ENCODE data around the gene FCHSD1. TPM values are rescaled to one million over a fixed set of nuclear protein-coding genes. Genes with fewer than 3 reads are reported as not detected.

Gene FCHSD1
- total RNA-seq, 1 experiment from 2014 or later: 23.1 TPM

DNA sequence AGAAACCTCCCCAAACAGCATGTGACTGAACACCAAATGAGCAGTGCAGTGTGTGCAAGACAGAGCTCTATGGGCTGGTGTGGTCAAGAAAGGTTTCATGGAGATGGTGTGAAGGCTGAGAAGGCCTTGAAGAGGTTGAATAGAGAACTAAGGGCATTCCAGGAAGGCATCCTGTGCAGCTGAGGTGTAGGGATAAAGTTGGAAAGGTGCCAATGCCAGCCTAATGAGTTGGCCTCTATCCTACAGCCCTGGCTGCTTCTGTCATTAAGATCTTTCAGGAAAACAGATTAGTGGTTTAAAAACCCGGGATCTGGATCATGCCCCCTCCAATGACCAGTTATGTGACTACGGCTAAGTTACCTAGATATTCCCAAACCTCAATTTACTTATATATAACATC, 18.6 kb downstream of the FCHSD1 start:
- H3K23me2 ChIP-seq (ENCODE audit: insufficient read length, low read depth, low read length, poor library complexity, severe bottlenecking): peaks cover 13% of the 10 kb centered on the region
- peaks cover 10% of the 10 kb centered on the region for H3K79me1 ChIP-seq (ENCODE audit: insufficient read depth, low read depth, low read length, poor library complexity, severe bottlenecking)
- no peak overlapping the region for H3K9ac ChIP-seq (ENCODE audit: extremely low read depth, insufficient read length, low read length)
- H3K36me3 Mint-ChIP-seq (ENCODE audit: insufficient read depth in 1 of 3, low read depth in 3 of 3): peaks cover 14 to 44% (median 34%) of the 10 kb centered on the region in 3 experiments; a peak in 6 of 7 replicates
- no peak overlapping the region for H3K56ac ChIP-seq (ENCODE audit: insufficient read length, low read depth, low read length)
- no peaks in the 10 kb centered on the region for H3K27me3 ChIP-seq (ENCODE audit: insufficient read depth, low read length)
- no peak overlapping the region for H3K23ac ChIP-seq (ENCODE audit: insufficient read length, low read depth, low read length)
- TF ChIP-seq, protein P1, sequence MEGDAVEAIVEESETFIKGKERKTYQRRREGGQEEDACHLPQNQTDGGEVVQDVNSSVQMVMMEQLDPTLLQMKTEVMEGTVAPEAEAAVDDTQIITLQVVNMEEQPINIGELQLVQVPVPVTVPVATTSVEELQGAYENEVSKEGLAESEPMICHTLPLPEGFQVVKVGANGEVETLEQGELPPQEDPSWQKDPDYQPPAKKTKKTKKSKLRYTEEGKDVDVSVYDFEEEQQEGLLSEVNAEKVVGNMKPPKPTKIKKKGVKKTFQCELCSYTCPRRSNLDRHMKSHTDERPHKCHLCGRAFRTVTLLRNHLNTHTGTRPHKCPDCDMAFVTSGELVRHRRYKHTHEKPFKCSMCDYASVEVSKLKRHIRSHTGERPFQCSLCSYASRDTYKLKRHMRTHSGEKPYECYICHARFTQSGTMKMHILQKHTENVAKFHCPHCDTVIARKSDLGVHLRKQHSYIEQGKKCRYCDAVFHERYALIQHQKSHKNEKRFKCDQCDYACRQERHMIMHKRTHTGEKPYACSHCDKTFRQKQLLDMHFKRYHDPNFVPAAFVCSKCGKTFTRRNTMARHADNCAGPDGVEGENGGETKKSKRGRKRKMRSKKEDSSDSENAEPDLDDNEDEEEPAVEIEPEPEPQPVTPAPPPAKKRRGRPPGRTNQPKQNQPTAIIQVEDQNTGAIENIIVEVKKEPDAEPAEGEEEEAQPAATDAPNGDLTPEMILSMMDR (conservative IDR thresholded peaks at IDR 0.05): no peak
- no CpG with 5 or more reads among the region's 2 CpGs for WGBS (ENCODE audit: extremely low coverage, insufficient read length, low lambda C conversion rate)
- no peak overlapping the region for H2BK15ac ChIP-seq (ENCODE audit: low read depth, low read length)
- H3K4me1 Mint-ChIP-seq: peaks cover 15% of the 10 kb centered on the region in 2 experiments
- H2BK12ac ChIP-seq (ENCODE audit: insufficient read length, low read depth, low read length): no peak overlapping the region
- no peak overlapping the region for H2BK120ac ChIP-seq (ENCODE audit: low read depth, low read length, poor library complexity, severe bottlenecking)
- no peak overlapping the region for H3K27ac ChIP-seq (ENCODE audit: insufficient read length, low read depth, low read length)
- no peak overlapping the region for H2BK20ac ChIP-seq (ENCODE audit: low read depth, low read length, poor library complexity, severe bottlenecking)
- H3K9me3 ChIP-seq (ENCODE audit: control insufficient read depth, low read depth, low read length): no peaks in the 10 kb centered on the region
- H2AFZ ChIP-seq (ENCODE audit: low read length): no peak overlapping the region
- no peak overlapping the region for H3K4me2 ChIP-seq (ENCODE audit: insufficient read depth, insufficient read length, low read length)
- H4K8ac ChIP-seq (replicated peaks; ENCODE audit: insufficient read length, low read depth, low read length): no peak overlapping the region
- H3K4ac ChIP-seq (ENCODE audit: low read depth, low read length): no peak overlapping the region
- no peak overlapping the region for H3T11ph ChIP-seq (ENCODE audit: low read length)
- H4K5ac ChIP-seq (ENCODE audit: insufficient read length, low read depth, low read length): no peak overlapping the region
- peaks cover 10% of the 10 kb centered on the region; the same call in 1 of the 2 replicates for H3K79me2 ChIP-seq (ENCODE audit: insufficient read depth, low read length)
- no peak overlapping the region for H2AK5ac ChIP-seq (ENCODE audit: insufficient read length, low read length)
- H3K27ac Mint-ChIP-seq: no peak overlapping the region
- H3K18ac ChIP-seq (ENCODE audit: insufficient read length, low read depth, low read length): no peak overlapping the region
- H3K27me3 Mint-ChIP-seq (ENCODE audit: low read depth): no peaks in the 10 kb centered on the region; the same call in 1 of the 2 replicates
- H3K4me3 Mint-ChIP-seq: no peak overlapping the region
- no peaks in the 10 kb centered on the region for H4K20me1 ChIP-seq (ENCODE audit: control insufficient read depth, insufficient read depth, insufficient read length)
- no peak overlapping the region for H3K14ac ChIP-seq (ENCODE audit: insufficient read depth, low read length)
- no peak for DNase-seq
- H2BK5ac ChIP-seq (ENCODE audit: insufficient read length, low read length): no peak overlapping the region
- peaks cover 4% of the 10 kb centered on the region; the same call in 1 of the 2 replicates for H3K4me1 ChIP-seq (ENCODE audit: insufficient read depth, low read length)
- H3K9me3 Mint-ChIP-seq: no peaks in the 10 kb centered on the region
- H4K91ac ChIP-seq (ENCODE audit: insufficient read length, low read depth, low read length): no peak overlapping the region
